Measurements from ENCODE around the gene RAD23A.
"Not testable (repeated sequence)": the region's sequence is repeated elsewhere in the genome, so short reads cannot be mapped to it uniquely, and the experiment has no call there.

Gene RAD23A

GRCh38 chr19:12946092-12946721 is 545 bp downstream of the RAD23A start:
- no peak for DNase-seq (ENCODE audit: extremely low read depth, low read depth)
- TF ChIP-seq, protein P1, sequence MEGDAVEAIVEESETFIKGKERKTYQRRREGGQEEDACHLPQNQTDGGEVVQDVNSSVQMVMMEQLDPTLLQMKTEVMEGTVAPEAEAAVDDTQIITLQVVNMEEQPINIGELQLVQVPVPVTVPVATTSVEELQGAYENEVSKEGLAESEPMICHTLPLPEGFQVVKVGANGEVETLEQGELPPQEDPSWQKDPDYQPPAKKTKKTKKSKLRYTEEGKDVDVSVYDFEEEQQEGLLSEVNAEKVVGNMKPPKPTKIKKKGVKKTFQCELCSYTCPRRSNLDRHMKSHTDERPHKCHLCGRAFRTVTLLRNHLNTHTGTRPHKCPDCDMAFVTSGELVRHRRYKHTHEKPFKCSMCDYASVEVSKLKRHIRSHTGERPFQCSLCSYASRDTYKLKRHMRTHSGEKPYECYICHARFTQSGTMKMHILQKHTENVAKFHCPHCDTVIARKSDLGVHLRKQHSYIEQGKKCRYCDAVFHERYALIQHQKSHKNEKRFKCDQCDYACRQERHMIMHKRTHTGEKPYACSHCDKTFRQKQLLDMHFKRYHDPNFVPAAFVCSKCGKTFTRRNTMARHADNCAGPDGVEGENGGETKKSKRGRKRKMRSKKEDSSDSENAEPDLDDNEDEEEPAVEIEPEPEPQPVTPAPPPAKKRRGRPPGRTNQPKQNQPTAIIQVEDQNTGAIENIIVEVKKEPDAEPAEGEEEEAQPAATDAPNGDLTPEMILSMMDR (IDR thresholded peaks at IDR 0.05; ENCODE audit: low read depth, low read length, missing control alignments): no peak

DNA sequence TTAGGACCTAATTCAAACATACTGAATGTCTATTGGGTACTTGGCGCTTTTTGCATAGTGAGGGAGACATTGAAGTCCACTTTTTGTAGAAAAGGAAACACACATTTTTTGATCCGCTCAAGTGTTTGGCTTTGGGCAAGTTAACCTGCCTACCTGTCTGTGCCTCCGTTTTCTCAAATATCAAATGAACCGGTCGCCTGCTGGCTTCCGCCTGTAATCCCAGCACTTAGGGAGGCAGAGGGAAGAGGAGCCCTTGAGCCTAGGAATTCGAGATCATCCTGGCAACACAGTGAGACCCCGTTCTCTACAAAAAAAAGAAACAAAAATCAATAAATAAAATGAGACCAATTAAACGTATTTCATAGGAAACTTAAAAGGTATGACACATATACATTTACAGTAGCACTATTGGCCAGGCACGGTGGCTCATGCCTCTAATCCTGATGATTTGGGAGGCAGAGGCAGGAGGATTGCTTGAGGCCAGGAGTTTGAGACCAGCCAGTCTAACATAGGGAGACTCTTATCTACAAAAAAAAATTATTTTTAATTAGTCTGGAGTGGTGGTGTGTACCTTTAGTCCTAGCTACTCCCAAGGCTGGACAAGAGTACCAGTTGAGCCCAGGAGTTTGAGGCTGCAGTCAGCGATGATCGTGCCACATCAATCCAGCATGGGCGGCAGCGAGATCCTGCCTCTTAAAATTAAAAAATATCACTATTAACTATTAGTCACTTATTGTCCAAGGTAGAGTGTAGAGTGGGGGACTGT is 1.3 kb downstream of the RAD23A start:
- DNase-seq (ENCODE audit: extremely low read depth, low read depth): no peak
- TF ChIP-seq, protein P1 (IDR thresholded peaks at IDR 0.05; ENCODE audit: low read depth, low read length, missing control alignments): no peak
- peak overlapping the region; percentile 65 for H3K4me3 ChIP-seq (replicated peaks; ENCODE audit: low read depth, low read length)

More at GRCh38 chr19:12946092-12946721, 545 bp downstream of the RAD23A start:
- peak overlapping the region; percentile 65 for H3K4me3 ChIP-seq (replicated peaks; ENCODE audit: low read depth, low read length)

GRCh38 chr19:12947702-12948611 is 2.3 kb downstream of the RAD23A start:
- no peak for DNase-seq (ENCODE audit: extremely low read depth, low read depth)
- H3K4me3 ChIP-seq (replicated peaks; ENCODE audit: low read depth, low read length): no peak overlapping the region
- TF ChIP-seq, protein P1 (IDR thresholded peaks at IDR 0.05; ENCODE audit: low read depth, low read length, missing control alignments): no peak

DNA sequence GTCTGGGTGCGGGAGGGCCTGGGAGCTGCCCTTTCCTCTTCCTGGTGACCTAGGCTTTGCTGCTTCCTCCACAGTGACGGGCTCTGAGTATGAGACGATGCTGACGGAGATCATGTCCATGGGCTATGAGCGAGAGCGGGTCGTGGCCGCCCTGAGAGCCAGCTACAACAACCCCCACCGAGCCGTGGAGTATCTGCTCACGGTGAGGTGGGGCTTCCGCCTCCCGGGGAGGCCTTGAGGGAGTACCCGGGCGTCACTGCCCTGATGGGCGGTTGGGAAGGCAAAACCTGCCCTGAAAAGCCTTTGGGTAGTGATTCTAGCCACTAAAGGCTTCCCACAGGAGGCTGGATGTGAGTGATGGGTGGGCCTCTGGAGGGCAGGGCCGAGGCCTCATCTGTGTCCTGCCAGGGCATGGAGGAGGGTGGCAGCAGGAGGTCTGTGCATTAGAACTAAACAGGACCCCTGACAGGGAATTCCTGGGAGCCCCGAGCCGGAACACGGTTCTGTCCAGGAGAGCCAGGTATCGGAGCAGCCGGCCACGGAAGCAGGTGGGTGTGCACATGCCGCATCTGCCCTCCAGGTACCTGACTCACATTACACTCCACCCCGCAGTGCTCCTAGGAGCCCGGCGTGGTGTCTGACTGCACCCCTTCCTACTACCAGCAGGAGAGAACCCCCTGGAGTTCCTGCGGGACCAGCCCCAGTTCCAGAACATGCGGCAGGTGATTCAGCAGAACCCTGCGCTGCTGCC is 3.1 kb downstream of the RAD23A start:
- H3K4me3 ChIP-seq (replicated peaks; ENCODE audit: low read depth, low read length): no peak overlapping the region
- DNase-seq (ENCODE audit: extremely low read depth, low read depth): no peak
- TF ChIP-seq, protein P1 (IDR thresholded peaks at IDR 0.05; ENCODE audit: low read depth, low read length, missing control alignments): no peak

GRCh38 chr19:12949363-12950283 is 4.0 kb downstream of the RAD23A start:
- no peak for DNase-seq (ENCODE audit: extremely low read depth, low read depth)
- TF ChIP-seq, protein P1 (IDR thresholded peaks at IDR 0.05; ENCODE audit: low read depth, low read length, missing control alignments): no peak
- H3K4me3 ChIP-seq (replicated peaks; ENCODE audit: low read depth, low read length): no peak overlapping the region

DNA sequence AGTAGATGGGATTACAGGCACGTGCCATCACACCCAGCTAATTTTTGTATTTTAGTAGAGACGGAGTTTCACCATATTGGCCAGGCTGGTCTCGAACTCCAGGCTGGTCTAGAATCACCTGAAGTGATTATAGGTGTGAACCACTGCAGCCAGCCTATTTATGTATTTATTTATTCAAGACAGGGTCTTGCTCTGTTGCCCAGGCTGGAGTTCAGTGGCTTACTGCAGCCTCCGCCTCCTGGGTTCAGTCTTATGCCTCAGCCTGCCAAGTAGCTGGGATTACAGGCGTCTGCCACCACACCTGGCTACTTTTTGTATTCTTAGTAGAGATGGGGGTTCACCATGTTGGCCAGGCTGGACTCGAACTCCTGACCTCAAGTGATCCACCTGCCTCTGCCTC is 6.4 kb downstream of the RAD23A start:
- not testable (repeated sequence) for H3K4me3 ChIP-seq (replicated peaks; ENCODE audit: low read depth, low read length); DNase-seq (ENCODE audit: extremely low read depth, low read depth)
